Stimulated activated CD4-positive, alpha-beta T cell treated with anti-CD3 and anti-CD28 coated beads, Interleukin-2, amount 100 ng/mL, for 4 hours (primary cell): ENCODE data around the gene DOCK3.

Experiments used
- DNase-seq: peaks from one replicate; pipeline ENCODE4 v3.0.0-alpha.2; 2020; ENCODE audit warnings: low read depth

The DOCK3 gene

GRCh38 chr3:50674349-50675178, at the start of gene DOCK3:
DOCK3 (plus strand) TSS chr3:50674927; CDS start chr3:50675264, 337 bp downstream.
- peak; percentile 44 for DNase-seq

GRCh38 chr3:50625231-50626182, 49.2 kb upstream of the DOCK3 start:
- DNase-seq: no peak

- no peak for DNase-seq
These were observed 48.3 kb upstream of the DOCK3 start for GRCh38 chr3:50626401-50626800.

- no peak for DNase-seq
These were observed 47.2 kb upstream of the DOCK3 start for GRCh38 chr3:50627407-50628051.

GRCh38 chr3:50628601-50629000, 46.1 kb upstream of the DOCK3 start:
- DNase-seq: no peak

GRCh38 chr3:50630394-50630793, 44.3 kb upstream of the DOCK3 start:
- DNase-seq: no peak

- no peak for DNase-seq
These were observed 43.9 kb upstream of the DOCK3 start for GRCh38 chr3:50630877-50631276.

- DNase-seq: no peak
These were observed 42.3 kb upstream of the DOCK3 start for GRCh38 chr3:50632450-50632849.

- DNase-seq: no peak
These were observed 41.4 kb upstream of the DOCK3 start for GRCh38 chr3:50633230-50633790.

GRCh38 chr3:50635066-50635465, 39.7 kb upstream of the DOCK3 start:
- no peak for DNase-seq

- DNase-seq: no peak
These were observed 37.7 kb upstream of the DOCK3 start for GRCh38 chr3:50637011-50637410.

GRCh38 chr3:50637945-50638344, 36.8 kb upstream of the DOCK3 start:
- DNase-seq: no peak

- DNase-seq: no peak
These were observed 35.7 kb upstream of the DOCK3 start for GRCh38 chr3:50639055-50639494.

- DNase-seq: no peak
These were observed 32.3 kb upstream of the DOCK3 start for GRCh38 chr3:50642382-50642781.

- no peak for DNase-seq
These were observed 30.2 kb upstream of the DOCK3 start for GRCh38 chr3:50644561-50644960.

GRCh38 chr3:50645378-50645777, 29.3 kb upstream of the DOCK3 start:
- DNase-seq: no peak

GRCh38 chr3:50648313-50648712, 26.4 kb upstream of the DOCK3 start:
- DNase-seq: no peak

- DNase-seq: no peak
These were observed 25.8 kb upstream of the DOCK3 start for GRCh38 chr3:50648944-50649343.

- DNase-seq: no peak
These were observed 25.2 kb upstream of the DOCK3 start for GRCh38 chr3:50649451-50649931.

GRCh38 chr3:50650018-50650417, 24.7 kb upstream of the DOCK3 start:
- DNase-seq: no peak

GRCh38 chr3:50651445-50651844, 23.3 kb upstream of the DOCK3 start:
- no peak for DNase-seq
